COLO668 (cell line): ENCODE measurements around the gene SMC6.

Experiments
- DNase-seq: peaks from one replicate; lab custom pipeline; 2025; ENCODE audit not compliant: unreplicated experiment; lab: John Stamatoyannopoulos, UW

Gene SMC6

DNA sequence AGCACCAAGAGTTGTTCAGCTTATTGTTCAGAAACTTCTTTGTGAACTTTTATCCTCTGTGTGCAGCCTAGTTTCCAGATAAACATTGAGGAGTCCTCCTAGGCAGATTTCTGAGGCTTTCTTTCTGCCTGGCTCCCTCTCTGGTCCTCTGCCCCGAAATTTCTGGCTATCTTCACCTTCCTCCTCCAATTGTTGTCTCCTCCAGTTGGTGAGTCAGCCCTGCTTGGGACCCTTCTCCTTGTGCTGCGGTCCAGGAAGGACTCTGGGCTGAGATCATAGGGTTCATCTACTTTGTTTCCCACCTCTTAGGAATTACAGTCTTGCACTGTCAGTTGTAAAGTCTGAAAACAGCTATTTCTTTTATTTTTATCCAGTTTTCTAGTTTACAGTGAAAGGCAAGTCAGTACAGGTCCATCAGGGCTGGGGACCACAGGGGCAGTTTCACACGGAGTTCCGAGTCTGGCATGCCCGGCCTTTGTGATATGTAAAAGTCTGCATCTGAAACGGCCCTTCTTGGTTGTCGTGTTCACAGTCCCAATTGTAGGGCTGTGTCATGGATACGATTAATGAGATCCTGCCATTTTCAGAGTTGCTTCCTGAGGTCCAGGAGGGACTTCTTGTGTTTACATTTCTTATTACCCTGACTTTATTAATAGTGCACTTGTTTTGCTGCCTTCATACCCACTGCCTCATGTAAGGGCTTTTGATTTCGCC lies 100.8 kb downstream of the SMC6 start:
- DNase-seq: no peak

DNA sequence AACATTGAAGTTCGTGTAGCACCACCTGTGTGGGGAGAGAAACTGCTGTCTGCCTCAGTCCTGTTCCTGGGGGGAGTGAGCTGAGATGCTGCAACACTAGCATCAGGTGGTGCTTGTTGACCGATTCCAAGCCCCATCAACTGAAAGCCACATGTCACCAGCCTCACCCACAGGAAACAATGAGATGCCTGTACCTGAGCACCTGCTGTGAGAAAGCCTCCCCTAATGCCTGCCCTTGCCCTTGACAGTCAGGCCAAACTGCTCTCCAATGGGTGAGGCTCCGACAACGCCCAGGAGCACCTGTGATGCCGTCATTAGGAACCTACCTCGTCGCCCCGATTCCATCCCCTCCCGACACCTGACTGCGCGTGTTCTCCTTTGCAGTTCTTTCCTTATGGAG lies 104.6 kb downstream of the SMC6 start:
- no peak for DNase-seq

DNA sequence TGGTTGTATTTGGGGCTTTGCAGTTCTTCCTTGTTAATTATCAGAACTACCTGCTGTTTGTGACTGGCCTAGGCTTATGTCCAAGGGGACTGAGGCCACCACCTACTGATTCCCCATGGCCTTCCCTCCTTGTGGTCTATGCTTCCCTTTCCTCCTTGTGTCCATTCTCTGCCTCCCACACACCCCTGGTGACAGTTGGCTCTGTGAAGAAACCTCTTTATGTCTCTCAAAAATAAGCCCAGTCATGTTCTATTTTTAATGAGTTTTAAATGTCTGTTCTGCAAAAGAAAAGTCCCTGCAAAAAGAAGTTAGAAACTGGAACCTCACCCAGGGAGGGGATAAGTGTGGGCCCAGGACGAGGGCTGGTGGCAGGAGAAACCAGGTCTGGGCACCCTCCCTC lies 105.0 kb downstream of the SMC6 start:
- DNase-seq: no peak

DNA sequence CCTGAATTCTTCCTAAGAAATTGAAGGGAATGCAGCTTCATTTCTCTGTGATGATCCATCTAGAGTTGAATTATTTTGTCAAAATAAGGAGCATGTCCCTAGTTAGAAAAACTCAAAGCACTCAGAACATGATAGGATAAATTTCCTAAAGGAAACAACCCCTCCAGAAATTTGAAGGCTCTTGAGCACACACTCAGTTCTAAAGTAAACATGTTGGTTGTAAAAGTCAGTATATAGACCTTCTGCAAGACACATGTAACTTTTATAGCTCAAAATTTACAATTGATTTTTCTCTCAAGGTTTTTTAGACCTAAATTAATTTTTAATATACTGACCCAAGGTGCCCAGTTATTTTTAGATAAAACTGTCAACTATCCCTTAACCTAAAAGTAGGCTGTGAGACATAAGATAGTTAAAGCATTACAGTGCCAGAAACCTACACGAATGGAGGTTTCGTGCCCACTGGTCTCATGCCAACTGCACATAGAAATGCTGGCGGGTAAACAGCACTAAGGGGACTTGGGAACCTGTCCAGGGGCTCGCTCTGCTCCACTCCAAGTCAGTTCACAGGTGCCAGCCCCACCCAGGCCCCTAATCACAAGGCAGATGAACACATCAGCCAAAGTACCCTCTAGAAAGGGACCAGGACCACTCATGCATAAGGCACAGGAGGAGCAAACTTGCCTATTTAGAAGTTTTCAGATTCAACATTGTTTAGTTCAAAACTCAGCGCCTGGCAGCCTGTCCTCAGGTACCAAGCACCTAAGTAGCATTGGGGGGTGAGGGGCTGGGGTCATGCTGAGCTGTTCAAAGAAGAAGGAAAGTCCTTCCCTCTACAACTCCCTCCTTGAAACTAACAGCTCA lies 106.5 kb downstream of the SMC6 start:
- no peak for DNase-seq

DNA sequence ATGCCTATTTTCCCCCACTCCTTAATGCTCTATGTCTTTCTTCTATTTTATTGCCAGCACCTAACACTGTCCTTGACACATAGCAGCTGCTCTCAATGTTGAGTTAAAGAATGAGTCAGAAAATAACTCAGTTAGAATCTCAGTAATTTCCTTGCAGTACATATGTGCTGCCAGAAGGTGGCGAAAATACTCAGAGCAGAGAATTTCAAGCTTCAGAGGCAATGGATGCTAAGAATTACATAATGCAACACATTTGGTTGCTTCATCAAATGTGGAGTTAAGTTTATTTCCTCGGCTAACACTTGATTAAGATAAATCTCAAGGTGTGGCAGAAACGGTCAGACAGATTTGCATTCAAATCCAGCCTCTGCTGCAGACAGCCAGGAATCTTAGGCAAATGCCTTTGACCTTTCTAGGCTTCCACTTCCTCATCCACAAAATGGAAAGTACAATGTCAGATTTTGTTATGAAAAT lies 107.5 kb downstream of the SMC6 start:
- DNase-seq: peak; percentile 24

DNA sequence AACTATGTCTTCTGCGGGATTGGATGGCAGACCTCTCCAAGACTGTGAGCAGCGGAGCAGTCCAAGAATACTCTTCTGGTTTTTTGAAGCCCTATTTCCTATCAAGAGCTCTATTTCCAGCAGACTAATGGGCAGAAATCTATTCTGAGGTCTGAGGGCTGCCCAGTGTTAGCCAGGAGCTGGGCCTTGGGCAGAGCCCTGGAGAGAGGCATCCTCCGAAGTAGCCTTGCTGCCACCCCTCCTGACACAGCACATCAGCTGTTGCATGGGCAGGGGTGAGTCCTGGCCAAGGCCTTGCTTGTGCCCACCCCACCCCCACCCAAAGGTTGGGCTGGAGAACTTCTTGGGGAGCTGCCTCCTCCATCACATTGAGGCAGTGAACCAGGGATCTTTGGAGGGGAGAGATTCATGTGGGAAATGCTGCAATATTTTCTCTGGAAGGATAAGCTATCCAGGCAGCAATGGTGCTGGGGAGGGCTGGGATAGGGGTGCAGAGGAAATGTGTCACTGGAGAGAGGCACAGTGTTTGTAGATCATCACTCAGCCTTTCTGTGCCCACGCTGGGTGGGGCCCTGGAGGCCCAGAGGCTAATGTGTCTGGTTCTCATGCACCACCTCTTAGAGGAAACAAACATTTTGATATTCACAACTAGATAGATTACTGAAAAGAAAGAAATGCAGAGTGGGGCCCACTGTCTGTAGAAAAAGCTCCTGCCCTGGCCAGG lies 108.5 kb downstream of the SMC6 start:
- no peak for DNase-seq

DNA sequence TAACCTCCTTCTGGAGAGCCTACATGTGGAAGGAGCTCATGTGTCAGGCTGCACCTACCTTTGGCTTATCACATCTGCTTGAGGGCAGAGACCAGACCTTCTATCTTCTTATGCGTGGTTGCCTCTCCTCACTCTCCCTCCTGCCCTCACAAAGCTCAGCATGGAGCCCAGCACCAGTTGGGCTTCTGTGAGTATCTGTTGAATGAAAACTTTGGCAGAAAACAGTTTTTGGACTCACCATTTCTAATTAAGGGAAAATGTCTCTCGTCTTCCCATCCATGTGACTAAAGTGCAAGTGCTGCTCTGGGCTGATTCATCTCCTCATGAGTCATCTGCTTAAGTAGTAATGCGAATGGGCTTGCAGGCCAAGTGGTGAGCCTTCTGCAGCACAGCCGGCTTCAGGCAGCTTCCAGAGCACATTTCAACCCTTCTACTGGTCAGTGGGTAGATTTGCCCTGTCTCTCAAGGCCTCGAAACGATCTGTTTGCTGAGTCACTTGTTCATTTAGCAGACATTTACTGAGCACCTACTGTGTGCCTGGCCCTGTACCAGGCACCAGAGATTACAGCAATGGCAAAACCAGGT lies 110.5 kb downstream of the SMC6 start:
- no peak for DNase-seq

DNA sequence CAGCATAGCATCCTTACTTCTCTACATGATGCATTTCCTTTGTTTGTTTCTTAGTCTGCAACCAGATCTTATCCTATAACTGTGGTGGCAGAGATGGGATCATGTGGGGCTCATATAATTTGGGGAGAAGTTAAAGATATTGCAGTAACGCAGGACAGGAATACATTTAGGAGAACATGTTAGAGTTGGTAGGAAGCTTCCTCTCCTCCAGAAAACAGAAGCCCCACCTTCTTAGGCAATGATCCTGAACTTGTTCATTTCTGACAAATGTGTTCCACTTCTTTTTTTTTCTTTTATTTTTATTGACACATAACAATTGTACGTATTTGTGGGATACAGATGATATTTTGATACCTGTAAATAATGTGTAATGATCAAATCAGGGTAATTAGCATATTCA lies 113.2 kb downstream of the SMC6 start:
- DNase-seq: no peak

DNA sequence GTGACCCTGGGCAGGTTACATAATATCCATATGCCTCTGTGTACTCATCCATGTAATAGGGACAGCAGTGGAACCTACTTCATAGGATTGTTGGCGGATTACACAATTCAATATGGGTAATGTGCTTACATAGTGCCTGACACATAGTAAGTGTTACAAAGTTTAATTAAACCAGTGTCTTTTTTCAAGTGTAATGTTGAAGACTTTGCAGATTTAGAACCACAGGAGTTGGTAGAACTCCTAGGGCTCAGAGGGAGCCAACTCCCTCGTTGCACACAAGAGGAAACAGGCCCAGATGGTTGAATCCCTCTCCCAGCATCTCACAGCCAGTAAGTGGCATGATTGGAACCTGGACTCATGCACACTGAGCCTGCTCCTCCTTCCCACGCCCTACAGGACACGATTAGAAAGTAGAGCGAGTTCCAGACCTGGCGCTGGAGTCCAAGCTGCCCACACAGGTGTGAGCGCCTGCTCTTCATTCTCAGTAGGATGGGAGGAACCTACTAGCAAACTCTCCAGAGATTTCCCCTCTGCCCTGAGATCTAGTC lies 115.3 kb downstream of the SMC6 start:
- no peak for DNase-seq

DNA sequence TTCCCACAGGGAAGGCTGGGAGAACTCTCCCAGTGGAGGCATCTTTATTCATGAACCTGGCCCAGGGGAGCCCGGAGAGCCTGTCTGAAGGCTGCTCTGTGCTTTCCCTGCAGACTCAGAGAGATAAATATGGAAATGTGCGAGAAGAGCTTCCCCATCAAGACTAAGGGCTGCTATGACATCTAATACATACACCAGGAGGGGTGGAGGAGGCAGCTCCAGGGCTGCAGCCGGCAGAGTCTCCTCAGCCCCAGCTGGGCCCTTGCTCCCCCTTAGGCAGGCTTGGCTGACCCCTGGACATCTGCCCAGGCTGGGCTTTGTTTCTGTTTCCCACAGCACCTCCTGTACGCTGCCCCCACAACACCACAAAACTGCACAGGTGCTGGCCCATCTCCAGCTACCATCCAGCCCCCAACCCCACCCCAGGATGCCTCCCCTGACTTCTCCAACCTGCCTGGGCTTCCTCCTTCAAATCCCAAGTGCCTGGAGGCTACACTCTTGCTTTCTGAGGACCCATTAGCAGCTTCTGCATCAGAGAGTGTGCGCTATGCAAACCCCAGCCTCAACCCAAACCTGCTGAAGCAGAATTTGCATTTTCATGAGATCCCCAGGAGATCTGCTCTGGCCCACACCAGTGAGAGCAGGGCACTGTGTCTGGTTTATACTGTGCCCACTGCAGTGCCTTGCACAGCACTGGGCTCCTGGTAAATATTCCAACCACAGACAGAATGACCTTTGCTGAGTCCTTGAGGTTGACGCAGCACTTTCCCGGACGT lies 116.3 kb downstream of the SMC6 start:
- DNase-seq: no peak

DNA sequence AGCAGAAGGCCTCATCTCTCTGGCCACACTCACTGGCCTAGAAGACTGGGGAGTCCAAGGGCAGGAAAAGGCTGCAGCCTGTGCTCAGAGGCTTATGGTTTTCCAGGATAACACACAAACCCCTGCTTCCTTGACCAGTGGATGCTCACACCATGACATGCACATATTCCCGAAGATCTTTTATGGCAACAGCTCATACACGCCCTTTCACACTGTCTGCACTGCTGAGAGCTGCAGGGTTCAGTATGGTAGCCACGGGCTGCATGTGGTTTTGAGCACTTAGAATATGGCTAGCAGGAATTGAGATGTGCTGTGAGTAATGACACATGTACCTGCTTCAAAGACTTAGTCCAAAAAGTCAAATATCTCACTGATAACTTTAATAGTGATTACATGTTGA lies 117.4 kb downstream of the SMC6 start:
- no peak for DNase-seq

DNA sequence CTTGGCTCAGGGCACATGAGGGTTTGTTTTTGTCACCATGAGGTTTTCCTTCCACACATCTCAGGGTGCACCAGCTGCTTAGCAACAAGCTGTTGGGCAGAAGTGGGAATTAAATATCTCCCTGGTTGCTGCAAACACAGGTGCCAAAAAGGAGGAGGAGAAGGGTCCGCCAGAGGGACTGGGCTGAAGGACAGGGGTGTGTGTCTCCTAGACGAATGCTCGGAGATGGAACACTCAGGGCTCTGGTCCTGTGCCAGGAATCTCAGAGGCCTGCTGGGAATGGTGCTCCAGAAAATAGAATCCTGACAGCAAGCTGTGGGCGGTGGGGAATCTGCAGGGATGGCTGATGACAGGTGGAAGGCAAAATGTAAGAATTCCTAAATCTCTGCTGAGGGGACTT lies 118.6 kb downstream of the SMC6 start:
- DNase-seq: no peak

DNA sequence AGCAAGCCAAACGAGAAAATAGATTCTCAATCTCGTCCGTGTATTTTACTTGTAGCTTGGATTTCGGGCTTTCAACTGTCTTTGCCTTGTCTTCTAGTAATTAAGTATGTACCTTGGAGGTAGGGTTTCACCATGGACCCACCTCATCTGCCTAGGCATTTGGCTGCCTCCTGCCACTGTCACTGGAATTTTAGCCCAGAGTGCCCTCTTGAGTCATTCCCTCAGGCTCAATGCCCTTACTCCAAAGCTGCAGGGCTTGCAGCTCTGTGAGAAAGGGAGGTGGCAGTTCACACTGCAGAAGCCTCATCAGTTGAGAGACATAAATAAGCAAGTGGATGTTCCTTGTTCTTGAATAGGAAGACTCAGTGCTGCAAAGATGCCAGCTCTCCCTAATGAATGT lies 123.5 kb downstream of the SMC6 start:
- DNase-seq: no peak

DNA sequence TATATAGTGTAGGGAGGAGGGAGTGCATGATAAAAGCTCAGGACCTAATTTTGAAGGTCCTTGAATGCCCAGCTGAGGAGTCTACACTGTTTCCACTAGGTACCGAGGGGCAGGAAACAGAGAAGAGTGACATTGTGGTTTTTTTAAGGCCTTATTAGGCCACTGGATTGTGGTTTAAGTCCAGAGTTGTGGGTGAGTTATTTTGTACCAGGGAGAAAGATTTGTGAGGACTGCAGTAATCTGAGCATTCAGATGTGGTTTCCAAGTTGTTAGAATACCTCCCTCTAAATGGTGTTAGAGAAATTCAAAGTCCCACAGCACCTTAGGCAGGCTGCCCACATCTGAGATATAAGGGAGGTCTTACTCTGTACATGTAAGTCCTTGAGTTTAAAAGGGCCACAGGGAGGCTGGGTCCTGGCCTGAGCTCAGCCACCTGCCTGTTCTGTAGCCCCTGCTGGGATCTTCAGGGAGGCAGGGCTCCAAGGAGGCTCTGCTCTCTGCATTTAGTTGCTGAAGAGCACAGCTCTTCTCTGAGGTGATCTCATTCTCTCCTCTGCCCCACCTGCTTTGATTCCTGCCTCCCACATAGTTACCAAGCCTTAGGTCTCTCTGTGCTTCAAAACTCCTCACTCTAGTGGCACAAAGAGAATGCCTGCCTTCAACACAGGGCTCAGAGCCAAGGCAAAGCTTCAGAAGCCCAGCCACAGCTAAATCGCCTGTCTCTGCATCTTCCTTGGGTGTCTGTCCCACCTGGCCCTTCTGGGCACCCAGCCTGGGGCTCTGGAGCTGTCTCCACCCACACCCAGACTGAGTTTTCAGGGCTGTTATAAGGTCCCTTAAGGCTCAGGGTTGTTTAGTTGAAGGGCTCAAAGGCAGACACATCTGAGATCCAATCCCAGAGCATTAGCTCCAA lies 125.0 kb downstream of the SMC6 start:
- no peak for DNase-seq

DNA sequence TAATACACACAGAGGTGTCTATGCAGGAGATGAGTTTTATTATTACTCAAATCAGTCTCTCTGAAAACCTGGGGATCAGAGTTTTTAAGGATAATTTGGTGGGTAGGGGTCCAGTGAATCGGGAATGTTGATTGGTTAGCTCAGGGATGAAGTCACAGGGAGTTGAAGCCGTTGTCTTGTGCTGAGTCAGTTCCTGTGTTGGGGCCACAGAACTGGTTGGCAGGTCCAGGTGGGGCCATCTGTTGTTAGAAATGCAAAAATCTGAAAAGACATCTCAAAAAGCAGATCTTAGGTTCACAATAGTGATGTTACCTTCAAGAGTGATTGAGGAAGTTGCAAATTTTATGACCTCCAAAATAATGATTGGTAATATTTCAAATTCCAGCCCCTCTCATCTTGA lies 126.2 kb downstream of the SMC6 start:
- no peak for DNase-seq

DNA sequence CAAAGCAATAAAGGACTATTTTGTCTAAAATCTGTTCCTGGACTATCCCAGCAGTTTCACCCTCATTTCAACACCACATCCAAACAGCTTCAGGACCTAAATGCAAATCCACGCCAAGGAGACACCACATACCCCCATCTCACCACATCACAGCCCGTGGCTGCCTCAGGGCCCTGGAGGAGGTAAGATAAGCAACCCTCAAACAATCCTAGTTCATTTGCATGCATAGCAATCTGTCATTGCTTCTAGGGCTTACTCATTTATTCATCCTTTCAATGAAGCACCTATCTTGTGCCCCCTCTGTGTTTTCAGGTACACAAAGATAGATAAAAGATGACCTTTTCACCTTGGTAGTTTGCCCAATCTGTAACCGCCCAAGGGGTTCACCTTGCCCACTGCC lies 126.6 kb downstream of the SMC6 start:
- no peak for DNase-seq

DNA sequence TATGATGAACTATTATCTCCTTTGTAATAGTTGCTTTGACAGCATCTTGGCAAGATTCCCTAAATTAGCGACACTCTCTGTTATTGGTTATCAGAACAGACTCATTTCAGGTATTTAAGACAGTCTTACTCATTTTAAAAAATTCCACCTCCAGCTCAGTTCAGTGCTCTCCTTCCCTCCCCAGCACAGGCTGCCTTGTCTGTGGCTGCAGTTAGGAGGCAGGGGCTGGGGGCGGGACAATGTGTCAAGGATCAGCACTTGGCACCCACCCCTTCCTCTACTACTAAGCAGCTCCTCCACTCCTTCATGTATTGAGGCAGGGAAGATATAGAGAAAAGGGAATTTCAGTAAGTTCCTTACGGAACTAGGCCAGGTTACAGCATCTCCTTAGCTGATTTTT lies 128.2 kb downstream of the SMC6 start:
- DNase-seq: no peak

DNA sequence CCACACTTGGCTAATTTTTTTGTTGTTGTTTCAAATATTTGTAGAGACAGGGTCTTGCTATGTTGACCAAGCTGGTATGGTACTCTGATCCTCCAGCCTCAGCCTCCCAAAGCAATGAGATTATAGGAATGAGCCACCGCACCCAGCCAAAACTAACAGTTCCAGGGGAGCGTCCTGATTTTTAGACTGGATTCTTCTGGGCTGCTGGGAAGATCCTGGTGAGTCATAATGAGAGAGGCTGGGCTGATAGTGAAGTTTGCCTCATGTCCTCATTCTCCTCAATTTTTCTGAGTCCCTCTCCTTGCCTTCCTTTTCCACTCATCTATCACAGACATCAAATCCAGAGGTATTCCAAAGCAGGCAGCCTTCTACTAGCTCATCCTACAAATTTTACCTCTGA lies 131.8 kb downstream of the SMC6 start:
- DNase-seq: no peak

DNA sequence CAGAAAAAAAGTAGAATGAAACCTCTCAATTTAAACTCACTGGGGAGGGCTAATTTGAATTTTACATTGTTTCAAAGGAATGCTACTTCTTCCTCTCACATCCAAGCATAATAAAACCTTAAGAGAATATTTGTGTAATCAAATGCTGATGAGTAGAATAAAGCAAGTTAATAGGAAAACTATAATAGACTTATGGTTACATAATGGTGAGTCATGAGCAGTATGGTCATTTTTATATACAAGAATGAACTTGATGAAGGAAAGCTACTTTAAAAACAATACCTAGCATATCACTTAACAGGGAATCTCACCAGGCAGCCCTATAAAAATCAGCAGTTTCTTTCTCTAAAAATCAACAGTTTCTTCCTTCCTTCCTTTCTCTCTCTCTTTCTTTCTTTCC lies 132.8 kb downstream of the SMC6 start:
- no peak for DNase-seq
